PC-3 (cell line): ENCODE measurements around the gene TET2. TPM values are rescaled to one million over a fixed set of nuclear protein-coding genes. Genes with fewer than 3 reads are reported as not detected.

ENCODE experiments used
- ATAC-seq: fragments of 200-7000 bp; cut with Tn5 transposase; 2 replicates; pipeline ENCODE4 v1.9.1; 2020; ENCODE audit warnings: mild to moderate bottlenecking, moderate library complexity
- BruUV-seq: library from RNA; stranded (reverse); fragments of 400-500 nt; replicated peaks from 2 replicates; lab custom pipeline; 2021; lab: Mats Ljungman, UMichigan
- CTCF ChIA-PET: fragments of 300-600 bp; sonication (Branson Sonifier 250); formaldehyde crosslinking; loops from one replicate; lab custom pipeline; 2022; ENCODE audit warnings: antibody characterized with exemption; lab: Charles Lee
- POLR2A ChIA-PET: fragments of 300-600 bp; sonication (Branson Sonifier 250); formaldehyde crosslinking; loops from one replicate; lab custom pipeline; 2022; ENCODE audit warnings: antibody characterized with exemption; ENCODE audit not compliant: unreplicated experiment; lab: Charles Lee
- DNase-seq: peaks from one replicate; pipeline ENCODE4 v3.0.0-alpha.2; 2015
- H2AFZ ChIP-seq: fragments of 300-600 bp; sonication (generic); 2 replicates; pipeline ENCODE4 v1.6.0; 2016; ENCODE audit warnings: antibody characterized with exemption, low read length
- H3F3A ChIP-seq: fragments of 300-600 bp; sonication (generic); one replicate; pipeline ENCODE4 v1.6.0; 2017; ENCODE audit warnings: antibody characterized with exemption, low read length, control low read depth, mild to moderate bottlenecking; ENCODE audit not compliant: unreplicated experiment
- H3K27ac ChIP-seq: fragments of 300-600 bp; sonication (generic); 2 replicates; pipeline ENCODE4 v1.5.1; 2016; ENCODE audit warnings: mild to moderate bottlenecking, low read length
- H3K27me3 ChIP-seq: fragments of 300-600 bp; sonication (generic); 2 replicates; pipeline ENCODE4 v1.6.1; 2016; ENCODE audit warnings: low read length, mixed read lengths
- H3K36me3 ChIP-seq: fragments of 300-600 bp; sonication (generic); 2 replicates; pipeline ENCODE4 v1.6.1; 2016; ENCODE audit warnings: low read depth, mixed run types, low read length, mixed read lengths
- H3K4me1 ChIP-seq: fragments of 300-600 bp; sonication (generic); 2 replicates; pipeline ENCODE4 v1.5.1; 2016; ENCODE audit warnings: low read length; ENCODE audit not compliant: insufficient read depth
- H3K4me2 ChIP-seq: fragments of 300-600 bp; sonication (generic); 2 replicates; pipeline ENCODE4 v1.6.0; 2016; ENCODE audit warnings: low read length
- H3K4me3 ChIP-seq: fragments of 300-600 bp; sonication (generic); 2 replicates; pipeline ENCODE4 v1.5.1; 2016; ENCODE audit warnings: mild to moderate bottlenecking, low read length, mixed read lengths
- H3K79me2 ChIP-seq: fragments of 300-600 bp; sonication (generic); 2 replicates; pipeline ENCODE4 v1.6.1; 2017; ENCODE audit warnings: low read length, mixed read lengths
- H3K9ac ChIP-seq: fragments of 300-600 bp; sonication (generic); 2 replicates; pipeline ENCODE4 v1.6.0; 2016; ENCODE audit warnings: mild to moderate bottlenecking, low read length
- H3K9me2 ChIP-seq: fragments of 300-600 bp; sonication (generic); replicated peaks from 2 replicates; pipeline ENCODE4 v1.6.1; 2016; ENCODE audit warnings: mixed run types, low read length, mixed read lengths
- H3K9me3 ChIP-seq: fragments of 300-600 bp; sonication (generic); 2 replicates; pipeline ENCODE4 v1.6.1; 2016; ENCODE audit warnings: low read length, mixed read lengths
- H4K20me1 ChIP-seq: fragments of 300-600 bp; sonication (generic); 2 replicates; pipeline ENCODE4 v1.6.1; 2016; ENCODE audit warnings: low read length, mixed read lengths
- CTCF ChIP-seq: fragments of 300-600 bp; sonication (generic); conservative IDR thresholded peaks from 2 replicates; pipeline ENCODE4 v1.5.1; 2017; ENCODE audit warnings: antibody characterized with exemption, low read depth, mild to moderate bottlenecking, low read length
- EZH2 ChIP-seq: fragments of 300-600 bp; sonication (generic); IDR thresholded peaks from one replicate; pipeline ENCODE4 v1.6.1; 2017; ENCODE audit warnings: antibody characterized with exemption, mild to moderate bottlenecking, low read length; ENCODE audit not compliant: unreplicated experiment
- EZH2phosphoT487 ChIP-seq: fragments of 300-600 bp; sonication (generic); IDR thresholded peaks from 2 replicates; pipeline ENCODE4 v1.6.1; 2018; ENCODE audit warnings: mild to moderate bottlenecking, antibody characterized with exemption, low read length, borderline replicate concordance
- intact Hi-C: fragments of 100-400 bp; cut with micrococcal nuclease; formaldehyde crosslinking; loops from 2 replicates; pipeline ENCODE4 v1.9.0; 2023
- total RNA-seq: library from RNA; depleted of rRNA; stranded (reverse); fragments of >200 nt; gene quantifications from 2 replicates; pipeline ENCODE4 v1.2.3, GENCODE V29; 2014

TET2 gene
- total RNA-seq, 1 experiment from 2014 or later, result 5.6 TPM

- no peak overlapping the region for H3K4me2 ChIP-seq
- ATAC-seq (no peak), DNase-seq (no peak)
- TF ChIP-seq EZH2 (no peak), CTCF (no peak), EZH2phosphoT487 (no peak)
- no TSS peak for BruUV-seq
- intact Hi-C loops, result no loop called here
- ChIA-PET POLR2A (no interaction called here), CTCF (no interaction called here)
- no peaks in the 10 kb centered on the region for H3K9me3 ChIP-seq
- no peak overlapping the region for H3K4me3 ChIP-seq
- H3K9ac ChIP-seq, result no peak overlapping the region
- H3K27ac ChIP-seq, result no peak overlapping the region
- H3F3A ChIP-seq, result no peaks in the 10 kb centered on the region
- H3K9me2 ChIP-seq, result no peaks in the 10 kb centered on the region
- no peaks in the 10 kb centered on the region for H3K27me3 ChIP-seq
- no peaks in the 10 kb centered on the region for H3K4me1 ChIP-seq
- no peaks in the 10 kb centered on the region for H3K79me2 ChIP-seq
- no peak overlapping the region for H2AFZ ChIP-seq
- H4K20me1 ChIP-seq, result no peaks in the 10 kb centered on the region
- no peaks in the 10 kb centered on the region for H3K36me3 ChIP-seq
Measured at GRCh38 chr4:105112274-105112673, 34.4 kb upstream of the TET2 start.

- Histone ChIP-seq H2AFZ (no peak overlapping the region), H3K4me3 (no peak overlapping the region), H3K27ac (no peak overlapping the region), H3K4me1 (no peaks in the 10 kb centered on the region), H3K4me2 (no peak overlapping the region), H3K9me2 (no peaks in the 10 kb centered on the region), H3K79me2 (no peaks in the 10 kb centered on the region), H3K27me3 (no peaks in the 10 kb centered on the region), H3K9me3 (no peaks in the 10 kb centered on the region), H3K9ac (no peak overlapping the region), H4K20me1 (no peaks in the 10 kb centered on the region), H3F3A (no peaks in the 10 kb centered on the region), H3K36me3 (no peaks in the 10 kb centered on the region)
- ChIA-PET POLR2A (no interaction called here), CTCF (no interaction called here)
- no peak for TF ChIP-seq EZH2phosphoT487
- TF ChIP-seq CTCF, result no peak
- TF ChIP-seq EZH2, result no peak
- intact Hi-C loops, result no loop called here
- BruUV-seq, result no TSS peak
- no peak for ATAC-seq
- DNase-seq, result no peak
Measured at GRCh38 chr4:105113800-105114199, 32.9 kb upstream of the TET2 start.

GRCh38 chr4:105116616-105117319, 29.9 kb upstream of the TET2 start:
- no peak for TF ChIP-seq EZH2
- TF ChIP-seq EZH2phosphoT487, result no peak
- no peak for TF ChIP-seq CTCF
- H3K27me3 ChIP-seq, result no peaks in the 10 kb centered on the region
- BruUV-seq, result no TSS peak
- no peaks in the 10 kb centered on the region for H3K9me3 ChIP-seq
- no peaks in the 10 kb centered on the region for H4K20me1 ChIP-seq
- DNase-seq (no peak), ATAC-seq (no peak)
- no peak overlapping the region for H3K27ac ChIP-seq
- POLR2A ChIA-PET, result no interaction called here
- H3K9ac ChIP-seq, result no peak overlapping the region
- no peak overlapping the region for H3K4me2 ChIP-seq
- no peaks in the 10 kb centered on the region for H3K9me2 ChIP-seq
- no peaks in the 10 kb centered on the region for H3K36me3 ChIP-seq
- H2AFZ ChIP-seq, result no peak overlapping the region
- H3F3A ChIP-seq, result no peaks in the 10 kb centered on the region
- CTCF ChIA-PET, result no interaction called here
- H3K79me2 ChIP-seq, result no peaks in the 10 kb centered on the region
- intact Hi-C loops, result no loop called here
- no peak overlapping the region for H3K4me3 ChIP-seq
- no peaks in the 10 kb centered on the region for H3K4me1 ChIP-seq
